ENCODE data around the gene ZSCAN20.

ZSCAN20 gene

DNA sequence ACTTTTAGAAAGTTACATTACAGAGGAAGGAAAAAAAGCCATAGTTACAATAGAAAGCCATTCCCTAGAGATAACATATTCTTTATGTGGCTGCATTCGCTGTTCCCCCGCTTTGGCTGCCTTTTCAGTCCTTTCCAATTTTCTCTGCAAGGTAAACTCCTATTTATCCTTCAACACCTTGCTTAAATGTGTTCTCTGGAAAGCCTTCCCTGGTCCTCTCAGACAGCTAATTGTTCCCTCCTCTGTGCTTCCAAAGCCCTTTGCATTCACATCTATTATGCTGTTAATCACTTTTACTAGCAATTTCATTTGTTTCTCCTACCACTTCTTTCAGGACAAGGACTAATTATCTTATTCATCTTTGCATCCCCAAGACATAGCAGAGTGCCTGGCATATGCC lies 43.1 kb upstream of the ZSCAN20 start:
- no peak for TF ChIP-seq CTCF (conservative IDR thresholded peaks at IDR 0.05; ENCODE audit: low read depth)
- POLR2A ChIA-PET (ENCODE audit: low non-redundant PET) = interaction anchor here (0.6 kb wide), 1 partner anchor 441 kb away, joined by 4 read pairs; no protein-coding TSS in a partner anchor
- DNase-seq (ENCODE audit: low spot score) = no peak
- CTCF ChIA-PET = no interaction called here
- H3K27ac ChIP-seq = no peak overlapping the region

DNA sequence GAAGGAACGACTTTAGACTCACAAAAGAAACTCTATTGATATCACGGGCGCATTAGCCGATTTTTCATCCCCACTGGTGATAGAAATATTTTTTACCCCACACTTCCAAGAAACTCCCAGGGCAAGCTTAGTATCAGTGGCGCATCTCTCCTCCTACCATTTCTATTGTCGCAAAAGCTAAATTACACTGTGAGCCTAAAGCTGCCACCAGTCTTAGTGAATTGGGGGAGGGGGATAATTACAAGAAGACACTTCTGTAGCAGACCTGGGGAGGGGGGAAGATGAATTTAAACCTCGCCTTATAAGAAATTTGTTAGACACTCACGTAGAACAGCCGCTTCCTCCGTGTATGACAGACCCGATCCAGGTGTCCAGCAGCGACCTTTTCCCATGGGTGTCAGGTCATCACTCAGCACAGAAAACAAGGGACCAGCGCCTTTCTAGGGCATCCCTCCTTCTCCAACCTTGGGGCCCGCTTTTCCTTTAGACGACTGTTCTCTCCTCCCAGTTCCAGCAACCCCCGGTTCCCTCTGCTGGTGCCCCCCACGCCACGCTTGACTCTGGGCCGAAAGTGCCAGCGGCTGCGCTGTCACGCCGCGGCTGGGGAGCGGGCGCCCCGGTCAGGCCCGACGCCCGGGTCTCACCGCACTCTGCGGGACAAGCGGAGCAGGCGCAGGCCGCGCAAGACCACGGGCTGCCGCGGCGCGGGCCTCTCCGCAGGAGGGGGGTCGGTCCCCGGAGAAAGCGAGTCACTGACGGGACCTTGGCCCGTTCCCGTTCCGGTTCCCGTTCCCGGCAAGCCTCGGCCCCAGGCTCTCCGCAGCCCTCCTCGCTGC lies 42.4 kb upstream of the ZSCAN20 start:
- CTCF ChIA-PET = interaction anchor here (1.0 kb wide), 2 partner anchors 30 to 466 kb away, joined by 4 to 5 read pairs; no protein-coding TSS in a partner anchor
- H3K27ac ChIP-seq = peak overlapping the region; percentile 78
- DNase-seq (ENCODE audit: low spot score) = no peak
- POLR2A ChIA-PET (ENCODE audit: low non-redundant PET) = interaction anchor here (0.6 kb wide), 1 partner anchor 441 kb away, joined by 4 read pairs; no protein-coding TSS in a partner anchor
- TF ChIP-seq CTCF (conservative IDR thresholded peaks at IDR 0.05; ENCODE audit: low read depth) = no peak

GRCh38 chr1:33430692-33431593 lies 41.5 kb upstream of the ZSCAN20 start, which contains the start of gene PHC2:
PHC2 (minus strand) TSS chr1:33431095; CDS start chr1:33375539, 55,556 bp downstream.
- CTCF ChIA-PET = interaction anchor here (1.0 kb wide), 2 partner anchors 29 to 467 kb away, joined by 4 to 5 read pairs; no protein-coding TSS in a partner anchor
- peak within 1 kb of the TSS; percentile 78 for H3K27ac ChIP-seq
- peak; percentile 96 for DNase-seq (ENCODE audit: low spot score)
- POLR2A ChIA-PET (ENCODE audit: low non-redundant PET) = no interaction called here
- TF ChIP-seq CTCF (conservative IDR thresholded peaks at IDR 0.05; ENCODE audit: low read depth) = no peak; the same call in 1 of the 2 replicates

DNA sequence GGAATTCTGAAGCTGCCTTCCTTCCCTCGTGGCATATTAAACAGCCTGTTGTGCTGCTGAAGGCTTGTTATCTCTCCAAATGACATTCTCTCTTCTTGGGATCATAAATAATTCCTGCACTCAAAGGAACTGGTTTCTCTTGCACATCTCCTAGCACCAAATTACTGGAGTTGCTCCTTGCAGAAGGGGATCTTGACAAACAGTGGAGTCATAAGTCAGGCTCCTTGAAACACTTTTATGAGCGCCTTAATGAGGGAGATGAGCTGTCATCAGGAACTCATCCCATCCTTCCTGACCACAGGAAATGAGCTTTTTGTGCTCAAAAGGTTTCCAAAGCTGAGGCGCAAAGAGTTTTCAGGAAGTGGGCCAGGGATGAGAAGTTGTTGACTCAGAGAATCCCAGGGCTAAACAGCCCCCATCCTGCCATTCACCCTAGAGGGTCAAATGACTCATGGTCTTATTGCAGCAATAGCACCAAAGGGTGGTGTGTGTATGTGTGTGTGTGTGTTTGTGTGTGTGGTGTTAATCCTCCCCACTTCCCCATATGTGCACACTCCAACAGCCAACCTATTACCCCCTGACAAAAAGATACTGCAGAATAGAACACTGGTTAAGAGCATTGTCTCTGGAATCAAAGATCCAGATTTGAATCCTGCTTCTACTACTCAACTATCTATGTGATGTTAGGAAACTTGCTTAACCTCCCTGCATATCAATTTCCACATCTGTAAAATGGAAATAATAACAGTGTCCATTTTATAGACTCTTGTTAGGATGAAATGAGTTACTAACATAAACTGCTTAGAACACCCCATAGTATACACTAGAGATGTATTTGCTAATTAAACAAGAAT lies 38.7 kb upstream of the ZSCAN20 start:
- peak overlapping the region; percentile 50; the same call in 1 of the 2 replicates for H3K27ac ChIP-seq
- ChIA-PET POLR2A (ENCODE audit: low non-redundant PET) (no interaction called here), CTCF (interaction anchor here (1.6 kb wide), 1 partner anchor 37 kb away, joined by 4 read pairs; no protein-coding TSS in a partner anchor)
- TF ChIP-seq CTCF (conservative IDR thresholded peaks at IDR 0.05; ENCODE audit: low read depth) = no peak
- DNase-seq (ENCODE audit: low spot score) = peak; percentile 96

GRCh38 chr1:33434363-33434750 lies 38.1 kb upstream of the ZSCAN20 start:
- no peak for TF ChIP-seq CTCF (conservative IDR thresholded peaks at IDR 0.05; ENCODE audit: low read depth)
- no peak for DNase-seq (ENCODE audit: low spot score)
- no peak overlapping the region for H3K27ac ChIP-seq
- ChIA-PET CTCF (interaction anchor here (1.6 kb wide), 1 partner anchor 36 kb away, joined by 4 read pairs; no protein-coding TSS in a partner anchor), POLR2A (ENCODE audit: low non-redundant PET) (no interaction called here)
